Measurements from ENCODE around the gene MRM1.

- TF ChIP-seq CTCF (IDR thresholded peaks at IDR 0.05) (no peak), POLR2A (IDR thresholded peaks at IDR 0.05) (no peak)
Measured at GRCh38 chr17:36640346-36640745, 39.0 kb downstream of the MRM1 start.
